MV-4-11 (cell line): Measurements from ENCODE around the gene RABGEF1.
"Not testable (repeated sequence)": the region's sequence is repeated elsewhere in the genome, so short reads cannot be mapped to it uniquely, and the experiment has no call there.

ENCODE experiments used
- DNase-seq: peaks from one replicate; lab custom pipeline; 2025; lab: John Stamatoyannopoulos, UW

The RABGEF1 gene

DNA sequence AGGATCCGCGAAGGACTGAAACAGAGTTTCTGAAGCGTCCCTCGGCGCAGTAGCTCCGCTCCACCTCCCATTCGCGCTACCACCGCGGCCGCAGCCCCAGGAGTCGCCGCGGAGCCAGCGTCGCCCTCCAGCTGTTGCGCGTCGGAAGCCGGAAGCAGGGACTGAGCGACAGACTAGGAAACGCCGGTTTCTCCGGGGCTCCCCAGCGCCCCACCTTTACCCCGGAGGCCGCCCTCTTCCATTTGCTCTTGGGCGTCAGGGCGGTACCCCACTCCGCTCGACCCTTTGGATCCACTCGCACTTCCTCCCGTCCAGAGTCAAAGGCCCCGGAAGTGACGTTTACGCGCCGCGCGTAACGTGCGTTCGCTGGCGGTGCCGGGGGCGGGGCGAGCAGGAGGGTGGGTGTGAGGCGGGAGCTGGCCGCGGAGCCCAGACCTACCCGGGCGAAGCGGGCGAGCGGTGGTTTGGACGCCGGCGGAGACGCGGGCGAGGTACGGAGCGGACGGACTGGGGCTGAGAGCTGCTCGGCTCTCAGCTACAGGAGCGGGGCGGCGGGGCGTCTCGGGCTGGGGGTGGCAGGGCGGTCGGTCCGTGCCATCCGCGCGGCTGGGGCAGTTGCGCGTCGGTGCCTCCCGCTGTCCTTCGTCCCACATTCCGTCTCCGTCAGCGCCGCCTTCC, at the start of gene RABGEF1:
Gene RABGEF1, plus strand, starts transcription at position 432 of the 678 bp plus-strand sequence. CDS start 31,167 bp downstream, outside the sequence.
- peak; percentile 89 for DNase-seq

DNA sequence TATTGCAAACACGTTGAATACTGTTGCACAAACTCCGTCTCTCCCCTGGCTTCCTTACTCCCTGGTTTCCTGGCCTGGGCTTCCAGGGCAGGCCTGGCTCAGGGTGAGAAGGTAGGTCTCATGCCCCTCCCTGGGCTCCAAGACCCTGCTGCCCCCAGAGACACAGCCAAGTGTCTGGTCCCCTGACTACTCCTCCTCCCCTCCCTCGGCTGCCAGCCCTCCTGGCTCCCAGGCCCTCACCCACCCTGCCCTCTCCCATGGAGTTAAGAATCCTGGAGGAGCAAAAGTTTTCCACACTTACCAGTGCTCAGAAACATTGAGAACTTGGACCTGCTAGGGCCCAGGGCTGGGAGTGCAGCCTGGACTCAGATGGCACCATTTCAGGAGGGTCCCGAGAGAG, 47.2 kb upstream of the RABGEF1 start:
- DNase-seq = no peak

DNA sequence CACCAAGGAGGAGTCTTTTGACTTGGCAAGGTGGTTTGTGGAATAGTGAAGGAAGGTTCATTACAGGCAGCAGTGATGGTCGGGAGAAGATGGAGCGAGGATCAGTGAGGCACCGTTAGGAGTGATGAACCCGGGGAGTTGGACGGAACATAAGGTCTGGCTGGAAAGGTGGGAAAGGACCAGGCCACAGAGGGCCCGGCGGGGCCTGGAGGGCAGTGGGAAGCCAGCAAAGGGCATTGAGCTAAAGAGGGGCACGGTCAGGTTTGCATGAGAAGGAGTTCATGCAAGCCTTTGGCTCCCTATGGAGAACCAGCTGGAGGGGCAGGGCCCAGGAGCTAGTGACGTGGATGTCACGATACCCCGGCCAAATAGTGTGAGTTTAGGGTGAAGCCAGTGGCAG, 46.2 kb upstream of the RABGEF1 start:
- no peak for DNase-seq

DNA sequence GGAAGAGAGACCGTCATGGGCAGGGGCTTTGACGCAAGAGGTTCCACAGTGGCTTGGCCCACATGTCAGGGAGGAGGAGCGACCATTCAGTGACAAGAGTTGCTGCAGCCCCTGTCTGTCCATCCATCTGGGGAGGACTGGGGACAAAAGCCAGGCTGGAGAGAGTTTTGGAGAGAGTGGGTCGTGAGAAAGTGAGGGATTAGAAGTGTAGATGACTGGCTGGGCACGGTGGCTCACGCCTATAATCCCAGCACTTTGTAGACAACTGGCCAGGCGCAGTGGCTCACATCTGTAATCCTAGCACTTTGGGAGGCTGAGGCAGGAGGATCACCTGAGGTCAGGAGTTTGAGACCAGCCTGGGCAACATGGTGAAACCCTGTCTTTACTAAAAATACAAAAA, 45.1 kb upstream of the RABGEF1 start:
- not testable (repeated sequence) for DNase-seq

DNA sequence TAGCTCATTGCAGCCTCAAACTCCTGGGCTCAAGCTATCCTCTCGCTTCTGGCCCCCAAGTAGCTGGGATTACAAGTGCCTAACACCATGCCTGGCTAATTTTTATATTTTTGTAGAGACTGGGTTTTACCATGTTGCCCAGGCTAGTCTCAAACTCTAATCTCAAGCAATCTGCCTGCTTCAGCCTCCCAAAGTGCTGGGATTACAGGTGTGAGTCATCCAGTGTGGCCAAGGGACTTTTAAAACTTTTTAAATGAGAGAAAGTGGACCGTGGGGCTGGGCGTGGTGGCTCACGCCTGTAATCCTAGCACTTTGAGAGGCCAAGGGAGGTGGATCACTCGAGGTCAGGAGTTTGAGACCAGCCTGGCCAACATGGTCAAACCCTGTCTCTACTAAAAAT, 44.4 kb upstream of the RABGEF1 start:
- not testable (repeated sequence) for DNase-seq

DNA sequence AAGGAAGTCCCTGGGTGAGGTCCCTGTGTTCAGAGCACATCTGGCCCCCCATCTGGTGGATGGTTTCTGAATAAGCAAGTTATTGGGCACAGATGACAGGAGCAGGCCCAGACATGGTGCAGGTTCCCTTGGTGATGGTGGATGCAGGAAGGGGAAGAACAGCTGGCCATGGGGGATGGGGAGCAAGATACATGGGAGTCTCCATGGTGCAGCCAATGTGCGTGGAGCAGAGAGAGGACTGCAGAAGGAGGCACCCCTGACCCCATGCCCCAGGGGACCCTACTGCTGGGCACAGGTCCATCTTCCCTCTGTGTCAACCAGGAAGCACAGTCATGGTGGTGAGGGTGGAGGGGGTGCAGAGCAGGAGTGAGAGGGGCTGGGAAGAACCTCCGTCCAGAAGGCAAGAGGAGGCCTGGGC, 43.8 kb upstream of the RABGEF1 start:
- DNase-seq = no peak

DNA sequence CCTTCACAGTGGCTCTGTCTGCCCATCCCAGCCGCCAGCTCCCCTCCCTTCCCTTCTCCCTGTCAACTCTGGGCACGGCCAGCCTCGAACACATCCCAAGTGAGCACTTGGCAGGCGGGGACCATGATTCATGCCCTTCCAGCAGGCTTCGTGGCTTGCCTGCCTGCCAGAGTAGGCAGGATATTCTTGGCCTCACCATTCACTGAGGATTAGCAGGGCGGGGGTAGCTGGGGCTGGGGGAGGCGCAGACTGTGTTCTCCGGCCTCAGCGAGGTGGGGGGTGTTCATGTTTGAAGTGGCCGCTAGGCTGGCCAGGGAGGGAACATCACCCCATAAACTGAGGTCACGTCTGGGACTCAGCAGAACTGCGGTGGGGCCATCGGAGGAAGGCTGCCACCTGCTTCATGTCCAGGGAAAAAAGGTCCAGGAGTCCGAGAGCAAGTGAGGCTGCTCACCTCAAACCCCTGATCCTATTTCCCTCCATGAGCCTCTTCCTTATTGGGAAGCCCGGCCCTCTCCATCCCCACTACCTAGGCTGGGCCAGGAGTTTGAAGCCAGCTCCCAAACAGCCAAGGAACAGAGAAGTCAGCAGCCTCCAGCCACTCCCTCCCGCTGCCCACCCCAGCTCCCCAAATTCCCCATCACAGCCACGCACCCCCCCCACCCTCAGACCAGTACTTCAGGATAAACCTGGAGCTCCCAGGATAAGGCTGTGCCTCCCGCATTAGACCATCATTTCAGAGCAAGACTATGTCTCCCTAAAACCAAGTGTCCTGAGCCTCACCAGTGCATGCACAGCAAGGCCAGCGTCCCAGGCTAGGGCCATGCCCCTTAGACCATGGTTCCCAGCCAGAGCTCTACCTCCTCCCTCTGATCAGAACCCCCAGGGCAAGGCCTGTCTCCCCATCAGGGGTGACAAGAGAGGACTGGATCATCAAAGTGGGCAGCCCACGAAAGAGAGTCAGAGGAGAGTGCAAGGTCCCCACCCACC, 42.8 kb upstream of the RABGEF1 start:
- DNase-seq = no peak

DNA sequence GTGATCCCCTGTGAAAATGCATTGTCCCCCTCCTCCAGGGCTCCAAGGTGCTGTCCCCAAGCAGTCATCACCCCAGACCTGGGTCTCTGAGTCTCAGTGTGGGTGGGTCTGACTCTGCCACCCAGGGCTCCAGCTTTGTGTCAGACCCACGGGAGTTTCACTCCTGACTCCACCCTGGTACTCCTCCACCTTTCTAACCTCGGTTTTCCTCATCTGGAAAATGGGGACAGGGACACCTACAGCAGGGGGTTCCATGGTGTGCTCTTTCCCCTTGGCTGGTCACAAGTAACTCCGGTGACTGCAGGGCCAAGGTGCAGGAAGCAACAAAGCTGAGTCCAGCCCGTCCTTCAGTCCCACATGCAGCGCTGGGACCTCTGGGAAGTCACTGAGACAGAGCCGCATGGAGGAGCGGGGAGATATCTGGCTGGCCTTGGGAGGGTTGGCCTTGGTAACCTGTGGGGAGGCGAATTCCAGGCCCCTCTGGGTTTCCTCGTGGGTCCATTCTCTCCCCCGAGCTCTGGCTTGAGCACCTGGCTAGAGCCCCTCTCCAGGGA, 41.8 kb upstream of the RABGEF1 start:
- DNase-seq = no peak

DNA sequence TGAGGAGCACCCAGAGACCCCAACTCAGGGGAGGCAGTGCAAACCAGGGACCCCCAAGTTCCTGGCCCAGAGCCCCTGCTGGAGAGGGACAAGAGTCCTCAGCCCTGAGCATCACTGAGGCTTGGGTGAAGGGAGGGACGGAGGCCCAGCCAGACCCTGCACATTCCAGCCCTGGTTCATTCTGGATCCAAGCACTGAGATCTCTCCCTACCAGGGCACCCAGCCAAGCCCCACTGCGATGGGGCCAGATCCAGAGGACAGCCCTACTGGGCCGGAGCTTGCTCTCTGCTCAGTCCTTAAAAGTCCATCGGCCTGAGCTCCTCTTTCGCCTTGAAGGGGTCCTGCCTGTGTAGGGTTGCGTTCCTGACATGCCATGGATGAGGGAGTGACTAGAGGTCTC, 40.5 kb upstream of the RABGEF1 start:
- no peak for DNase-seq

DNA sequence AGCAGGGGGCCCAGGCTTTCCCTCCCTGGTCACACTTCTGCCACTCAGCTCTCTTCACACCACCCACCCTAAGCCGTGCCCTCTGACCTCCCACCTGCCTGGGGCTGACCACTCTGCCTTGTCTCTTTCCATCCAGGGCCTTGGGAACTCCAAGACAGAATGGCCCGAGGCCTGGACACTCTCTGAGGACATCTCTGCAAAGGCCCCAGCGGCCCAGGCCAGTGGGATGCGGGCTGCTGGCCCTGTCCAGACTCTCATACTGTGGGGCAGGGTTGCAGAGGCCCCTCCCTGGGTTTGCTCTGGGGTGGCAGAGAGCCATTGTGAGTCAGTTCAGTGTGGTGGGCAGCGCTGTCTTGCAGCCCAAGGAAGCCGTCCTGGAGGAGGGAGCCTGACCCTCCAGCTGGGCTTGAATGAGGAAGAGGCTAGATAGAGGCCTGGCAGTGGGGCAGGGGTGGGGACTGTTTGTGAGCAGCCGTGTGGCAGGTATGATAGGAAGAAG, 39.9 kb upstream of the RABGEF1 start:
- DNase-seq = no peak

DNA sequence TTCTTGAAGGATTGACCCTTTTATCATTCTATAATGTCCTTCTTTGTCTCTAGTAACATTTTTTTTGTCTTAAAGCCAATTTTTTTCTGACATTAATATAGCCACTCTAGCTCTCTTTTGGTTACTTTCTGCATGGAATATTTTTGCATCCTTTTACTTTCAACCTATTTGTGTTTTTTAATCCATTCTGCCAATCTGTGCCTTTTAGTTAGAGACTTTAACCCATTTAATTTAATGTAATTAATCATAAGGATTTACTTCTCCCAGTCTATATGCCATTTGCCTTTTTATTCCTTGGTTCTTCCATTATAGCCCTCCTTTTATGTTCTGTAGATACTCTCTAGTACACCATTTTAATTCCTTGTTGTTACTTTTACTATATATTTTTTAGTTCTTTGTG, 32.7 kb upstream of the RABGEF1 start:
- DNase-seq = no peak

DNA sequence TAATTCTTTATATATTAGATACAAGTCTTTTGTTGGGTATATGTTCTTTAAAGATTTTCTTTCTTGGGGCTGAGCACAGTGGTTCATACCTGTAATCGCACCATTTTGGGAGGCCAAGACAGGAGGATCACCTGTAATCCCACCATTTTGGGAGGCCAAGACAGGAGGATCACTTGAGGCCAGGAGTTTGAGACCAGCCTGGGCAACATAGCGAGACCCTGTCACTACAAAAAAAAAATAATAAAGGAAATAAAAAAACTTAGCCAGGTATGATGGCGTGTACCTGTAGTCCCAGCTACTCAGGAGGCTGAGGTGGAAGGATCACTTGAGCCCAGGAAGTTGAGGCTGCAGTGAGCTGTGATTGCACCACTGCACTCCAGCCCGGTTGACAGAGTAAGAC, 29.8 kb upstream of the RABGEF1 start:
- not testable (repeated sequence) for DNase-seq

DNA sequence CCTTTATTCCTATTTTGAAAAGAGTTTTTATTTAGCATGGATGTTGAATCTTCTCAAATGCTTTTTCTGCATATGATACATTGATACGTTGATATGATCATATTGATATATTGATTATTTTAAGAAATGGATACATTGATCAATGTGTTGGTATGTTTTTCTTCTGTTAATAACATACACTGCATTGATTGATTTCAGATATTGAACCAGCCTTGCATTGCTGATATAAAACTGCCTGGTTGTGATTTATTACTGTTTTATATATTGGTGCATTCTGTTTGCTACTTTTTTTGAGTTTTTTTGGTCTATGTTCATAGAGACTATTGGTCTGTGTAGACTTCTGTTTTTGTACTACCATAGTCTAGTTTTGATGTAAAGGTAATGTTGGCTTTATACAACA, 26.8 kb upstream of the RABGEF1 start:
- DNase-seq = no peak

DNA sequence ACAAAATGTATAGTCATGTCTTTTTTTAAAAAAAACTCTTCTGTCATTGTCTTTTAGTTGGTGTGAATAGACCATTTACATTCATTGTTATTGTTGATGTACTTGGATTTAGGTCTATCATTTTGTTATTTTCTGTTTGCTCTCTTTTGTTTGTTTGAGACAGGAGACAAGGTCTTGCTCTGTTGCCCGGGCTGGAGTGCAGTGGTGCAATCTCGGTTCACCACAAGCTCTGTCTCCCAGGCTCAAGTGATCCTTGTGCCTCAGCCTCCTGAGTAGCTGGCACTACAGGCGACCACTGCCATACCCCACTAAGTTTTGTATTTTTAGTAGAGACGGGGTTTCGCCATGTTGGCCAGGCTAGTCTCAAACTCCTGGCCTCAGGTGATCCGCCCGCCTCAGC, 23.9 kb upstream of the RABGEF1 start:
- not testable (repeated sequence) for DNase-seq

DNA sequence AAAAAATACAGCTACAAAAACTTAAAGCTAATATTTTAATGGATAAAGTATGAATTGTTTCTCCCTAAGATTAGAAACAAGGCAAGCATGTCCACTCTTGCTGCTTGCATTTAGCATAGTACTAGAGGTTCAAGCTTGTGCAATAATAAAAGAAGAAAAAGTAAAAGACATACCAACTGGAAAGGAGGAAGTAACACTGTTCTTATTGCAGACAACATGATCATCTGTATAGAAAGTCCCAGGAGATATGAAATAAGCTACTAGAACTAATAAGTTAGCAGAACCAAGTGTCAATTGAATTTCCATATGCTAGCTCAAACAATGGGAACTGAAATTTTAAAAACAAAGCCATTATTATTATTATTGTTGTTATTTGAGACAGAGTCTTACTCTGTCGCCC, 20.0 kb upstream of the RABGEF1 start:
- DNase-seq = peak; percentile 85

DNA sequence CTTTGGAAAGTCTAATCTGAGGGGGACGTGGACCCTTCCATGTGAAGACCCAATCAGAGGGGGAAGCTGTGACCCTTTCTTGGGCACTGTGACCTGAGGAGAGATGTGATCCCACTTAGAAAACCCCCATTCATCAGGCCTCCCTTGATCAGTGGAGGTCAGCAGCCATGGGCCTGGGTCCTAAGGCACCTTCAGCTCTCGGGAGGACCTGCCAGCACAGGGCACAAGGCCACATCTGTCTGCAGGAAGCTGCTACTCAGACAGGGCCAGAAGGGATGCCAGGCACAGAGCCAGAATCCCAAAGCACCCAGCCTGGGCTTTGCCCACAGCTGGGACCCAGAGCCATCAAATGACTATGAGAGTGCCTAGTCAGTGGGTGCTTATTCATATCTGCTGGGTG, 14.7 kb upstream of the RABGEF1 start:
- DNase-seq = no peak

DNA sequence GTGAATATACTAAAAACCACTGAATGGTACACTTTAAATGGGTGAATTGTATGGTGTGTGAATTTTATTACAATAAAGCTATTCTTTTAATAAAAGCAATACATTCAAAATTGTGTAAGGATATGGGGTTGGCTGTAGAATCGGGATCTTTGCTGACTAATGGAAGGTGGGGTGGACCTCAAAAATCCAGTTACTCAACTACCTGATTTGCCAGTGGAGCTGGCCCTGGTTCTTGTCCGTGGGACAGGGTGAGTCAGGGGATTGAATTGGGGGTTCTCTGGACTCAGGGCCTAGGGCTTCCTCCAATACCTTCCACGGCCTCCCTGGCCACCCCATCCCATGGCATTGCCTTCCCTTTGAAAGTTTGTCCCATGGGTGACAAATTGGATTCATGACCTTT, 13.5 kb upstream of the RABGEF1 start:
- no peak for DNase-seq

DNA sequence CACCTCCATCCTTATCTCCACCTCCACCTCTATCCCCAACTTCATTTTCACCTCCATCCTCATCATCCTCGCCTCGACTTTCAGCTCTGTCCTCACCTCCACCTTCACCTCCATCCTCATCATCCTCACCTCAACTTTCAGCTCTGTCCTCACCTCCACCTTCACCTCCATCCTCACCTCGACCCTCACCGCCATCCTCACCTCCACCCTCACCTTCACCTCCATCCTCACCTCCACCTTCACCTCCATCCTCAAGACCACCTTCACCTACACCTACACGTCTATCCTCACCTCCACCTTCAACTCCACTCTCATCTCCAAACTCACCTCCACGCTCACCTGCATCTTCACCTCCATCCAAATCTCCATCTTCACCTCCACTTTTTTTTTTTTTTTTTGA, 12.0 kb upstream of the RABGEF1 start:
- DNase-seq = no peak

DNA sequence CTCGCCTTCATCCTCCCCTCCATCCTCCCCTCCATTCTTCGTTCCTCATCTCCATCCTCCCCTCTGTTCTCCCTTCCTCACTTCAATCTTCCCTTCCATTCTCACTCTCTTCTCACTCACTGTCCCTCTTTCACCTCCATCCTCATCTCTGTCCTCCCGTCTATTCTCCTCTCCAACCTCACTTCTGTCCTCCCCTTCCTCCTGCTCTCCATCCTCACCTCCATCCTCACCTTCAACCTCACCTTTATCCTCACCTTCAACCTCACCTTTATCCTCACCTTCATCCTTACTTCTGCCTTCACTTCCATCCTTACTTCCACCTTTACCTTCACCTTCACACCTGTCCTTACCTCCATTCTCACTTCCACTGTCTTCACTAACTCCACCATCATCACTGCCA, 11.3 kb upstream of the RABGEF1 start:
- no peak for DNase-seq

DNA sequence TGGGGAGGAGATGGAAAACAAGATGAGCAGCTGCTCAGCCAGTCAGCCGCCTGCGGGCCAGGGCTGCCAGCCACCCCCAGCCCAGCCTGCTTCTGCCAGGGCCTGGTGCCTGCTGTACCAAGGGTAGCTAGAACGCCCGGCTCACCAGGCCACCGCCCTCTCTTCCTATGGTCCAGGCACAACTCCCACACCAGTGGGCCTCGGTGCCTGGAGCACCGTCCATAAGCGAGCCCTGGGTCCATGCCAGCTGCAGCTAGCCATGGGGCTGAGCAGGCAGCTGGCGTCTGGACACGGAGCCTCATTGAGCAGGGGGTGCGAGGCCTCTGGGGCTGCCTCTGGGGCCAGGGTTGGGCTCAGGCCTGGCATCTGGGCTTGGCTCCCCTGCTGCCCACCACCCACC, 8.5 kb upstream of the RABGEF1 start:
- no peak for DNase-seq

DNA sequence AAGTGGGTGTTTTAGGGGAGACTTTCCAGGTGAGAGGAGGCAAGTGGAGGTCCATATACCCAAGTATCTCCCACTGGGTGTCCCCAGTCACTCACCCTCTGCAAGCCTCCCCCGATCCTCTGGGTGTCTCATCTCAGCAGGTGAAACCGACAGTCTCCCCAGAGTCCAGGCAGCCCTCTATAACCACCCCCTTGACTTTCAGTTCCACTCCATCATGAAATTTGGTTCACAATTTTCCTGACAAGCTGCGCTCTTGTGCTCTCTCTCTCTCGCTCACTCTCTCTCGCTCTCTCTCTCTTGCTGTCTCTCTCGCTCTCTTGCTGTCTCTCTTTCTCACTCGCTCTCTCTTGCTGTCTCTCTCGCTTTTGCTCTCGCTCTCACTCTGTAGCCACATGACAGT, 8.1 kb upstream of the RABGEF1 start:
- DNase-seq = no peak

DNA sequence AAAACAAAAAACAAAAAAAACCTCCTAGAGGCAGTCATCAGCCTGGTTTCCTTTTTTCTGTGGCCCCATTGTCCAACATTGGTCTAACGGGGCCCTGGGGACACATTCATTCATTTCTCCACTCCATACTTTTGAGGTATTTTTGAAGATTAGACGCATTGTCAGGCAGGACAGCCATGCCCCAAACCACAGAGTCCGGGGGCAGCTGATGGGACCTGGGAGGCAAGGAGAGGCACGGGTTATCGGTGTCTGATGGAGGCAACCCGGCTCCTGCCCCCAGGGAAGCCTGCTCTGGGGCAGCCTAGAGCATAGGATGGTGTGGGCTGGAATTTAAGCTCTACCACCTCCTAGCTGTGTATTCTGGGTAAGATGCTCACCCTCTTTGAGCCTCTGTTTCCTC, 6.5 kb upstream of the RABGEF1 start:
- DNase-seq = no peak

DNA sequence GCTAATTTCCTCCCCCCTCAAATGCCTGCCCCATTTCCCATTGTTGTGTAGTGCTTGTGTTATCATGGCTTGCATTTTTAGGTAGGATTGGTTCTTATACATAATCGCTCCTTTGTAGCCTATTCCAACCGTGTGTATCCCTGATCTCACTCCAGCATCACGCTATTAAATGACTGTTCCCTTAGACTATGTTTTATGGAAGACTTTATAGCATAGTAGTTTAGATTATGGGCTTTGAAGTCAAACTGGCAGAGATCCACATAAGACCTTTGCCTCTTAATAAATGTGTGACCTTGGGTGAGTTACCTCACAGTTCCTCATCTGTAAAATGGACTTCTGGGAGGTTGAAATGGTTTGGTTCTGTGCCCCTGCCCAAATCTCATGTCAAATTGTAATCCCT, 5.4 kb upstream of the RABGEF1 start:
- no peak for DNase-seq
